COLO668 (cell line): ENCODE results near the gene TTC7B.

Experiments used
- DNase-seq: peaks from one replicate; lab custom pipeline; 2025; ENCODE audit not compliant: unreplicated experiment; lab: John Stamatoyannopoulos, UW

Gene TTC7B

DNA sequence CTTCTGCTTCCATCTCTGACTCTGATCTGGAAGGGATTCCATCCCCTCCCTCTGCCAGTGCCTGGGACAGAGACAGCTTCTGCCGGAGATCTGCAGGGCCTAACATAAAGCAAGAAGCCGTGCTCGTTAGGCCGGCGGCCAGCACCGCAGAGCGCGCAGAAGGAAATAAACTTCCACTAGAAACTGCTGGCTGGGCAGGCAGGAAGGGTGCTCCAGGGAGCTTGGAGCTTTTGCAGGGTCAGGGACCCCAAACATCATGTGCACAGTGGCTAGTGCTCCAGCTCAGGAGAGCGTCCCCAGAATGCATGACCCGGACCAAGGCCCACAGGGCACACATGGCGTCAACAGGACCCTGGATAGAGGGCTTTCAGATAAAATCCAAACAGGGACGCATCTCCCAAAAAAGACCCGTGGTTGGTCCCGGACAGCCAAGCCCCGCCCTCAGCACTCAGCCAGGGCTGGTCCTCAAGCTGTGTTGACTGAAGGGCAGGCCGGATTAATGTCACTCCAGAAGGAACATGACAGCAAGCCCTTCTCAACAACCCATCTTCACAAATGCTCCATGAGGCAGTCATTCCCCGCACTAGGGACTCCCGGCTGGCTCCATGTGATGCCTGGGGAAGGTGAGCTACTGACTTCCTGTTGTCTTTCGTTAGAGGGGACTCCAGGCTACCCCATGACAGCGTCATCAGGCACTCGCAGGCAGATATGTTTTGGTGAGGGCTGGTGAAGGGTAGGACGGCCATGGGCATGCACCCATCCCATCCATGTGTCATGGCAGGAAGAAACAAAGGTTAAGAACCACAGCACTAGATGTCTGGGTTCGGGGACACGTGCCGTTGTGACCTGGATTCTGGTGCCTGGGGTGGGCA lies 297.9 kb downstream of the TTC7B start:
- DNase-seq, result no peak

DNA sequence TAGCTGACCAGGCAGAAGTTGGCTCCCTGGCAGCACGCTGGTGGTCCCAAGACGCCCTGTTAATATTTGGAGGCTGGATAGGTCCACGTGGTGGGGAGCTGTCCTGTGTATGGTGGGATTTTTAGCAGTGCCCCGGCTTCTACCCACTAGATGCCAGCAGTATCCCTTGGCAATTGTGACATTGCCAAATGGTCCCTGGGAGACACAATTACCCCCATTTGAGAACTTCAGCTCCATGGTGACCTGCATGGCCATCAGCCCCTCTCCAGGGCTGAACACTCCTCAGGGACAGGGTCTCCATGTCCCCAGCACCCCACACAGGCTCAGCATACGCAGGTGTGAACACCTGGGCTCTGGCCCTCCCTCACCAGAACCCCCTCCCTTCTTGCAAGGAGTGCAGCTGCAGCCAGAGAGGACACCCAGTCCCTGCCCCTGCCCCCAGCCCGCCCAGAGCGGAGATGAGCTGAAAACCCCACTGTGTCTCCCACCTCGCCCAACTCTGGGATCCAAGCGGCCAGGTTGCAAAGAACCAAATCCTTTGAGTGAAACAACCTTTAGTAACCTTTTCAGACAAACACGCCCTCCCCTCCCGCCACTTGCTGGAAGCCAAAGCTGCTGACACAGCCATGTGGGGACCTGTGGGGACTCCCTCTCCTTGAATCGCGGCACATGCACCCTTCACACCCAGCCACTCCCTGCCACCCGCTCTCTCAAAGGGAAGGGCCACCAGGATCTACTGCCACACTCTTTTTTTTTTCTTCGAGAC lies 299.0 kb downstream of the TTC7B start:
- DNase-seq, result peak; percentile 20

DNA sequence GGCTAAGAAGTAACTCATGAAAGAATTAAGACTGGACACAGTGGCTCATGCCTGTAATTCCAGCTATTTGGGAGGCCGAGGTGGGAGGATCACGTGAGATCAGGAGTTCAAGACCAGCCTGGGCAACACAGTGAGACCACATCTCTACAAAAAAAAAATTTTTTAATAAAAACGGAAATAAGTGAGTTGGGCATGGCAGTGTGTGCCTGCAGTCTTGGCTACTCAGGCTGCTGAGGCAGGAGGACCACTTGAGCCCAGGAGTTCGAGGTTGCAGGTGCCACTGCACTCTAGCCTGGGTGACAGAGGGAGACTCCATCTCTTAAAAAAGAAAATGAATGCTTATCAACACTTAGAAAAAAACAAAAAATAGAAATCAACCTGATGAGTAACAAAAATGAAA lies 301.7 kb downstream of the TTC7B start:
- no peak for DNase-seq

DNA sequence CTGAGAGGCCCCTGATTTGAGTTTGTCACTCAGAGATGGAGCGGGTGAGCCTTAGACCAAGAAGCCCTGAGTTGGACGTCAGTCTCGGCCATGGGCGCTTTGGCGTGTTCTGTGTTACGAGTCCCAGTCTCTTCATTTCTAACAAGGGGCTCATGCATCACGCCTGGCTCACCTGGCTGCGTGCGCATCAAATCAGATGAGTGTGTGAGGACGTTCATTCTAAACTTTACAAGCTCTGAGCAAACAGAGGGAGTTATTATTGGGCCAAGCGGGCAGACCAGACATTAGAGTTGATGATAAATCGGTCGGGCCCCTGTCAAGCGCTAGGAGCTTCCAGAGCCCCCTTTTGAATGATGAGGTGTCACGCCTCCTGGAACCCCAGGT lies 302.2 kb downstream of the TTC7B start:
- peak; percentile 82 for DNase-seq

DNA sequence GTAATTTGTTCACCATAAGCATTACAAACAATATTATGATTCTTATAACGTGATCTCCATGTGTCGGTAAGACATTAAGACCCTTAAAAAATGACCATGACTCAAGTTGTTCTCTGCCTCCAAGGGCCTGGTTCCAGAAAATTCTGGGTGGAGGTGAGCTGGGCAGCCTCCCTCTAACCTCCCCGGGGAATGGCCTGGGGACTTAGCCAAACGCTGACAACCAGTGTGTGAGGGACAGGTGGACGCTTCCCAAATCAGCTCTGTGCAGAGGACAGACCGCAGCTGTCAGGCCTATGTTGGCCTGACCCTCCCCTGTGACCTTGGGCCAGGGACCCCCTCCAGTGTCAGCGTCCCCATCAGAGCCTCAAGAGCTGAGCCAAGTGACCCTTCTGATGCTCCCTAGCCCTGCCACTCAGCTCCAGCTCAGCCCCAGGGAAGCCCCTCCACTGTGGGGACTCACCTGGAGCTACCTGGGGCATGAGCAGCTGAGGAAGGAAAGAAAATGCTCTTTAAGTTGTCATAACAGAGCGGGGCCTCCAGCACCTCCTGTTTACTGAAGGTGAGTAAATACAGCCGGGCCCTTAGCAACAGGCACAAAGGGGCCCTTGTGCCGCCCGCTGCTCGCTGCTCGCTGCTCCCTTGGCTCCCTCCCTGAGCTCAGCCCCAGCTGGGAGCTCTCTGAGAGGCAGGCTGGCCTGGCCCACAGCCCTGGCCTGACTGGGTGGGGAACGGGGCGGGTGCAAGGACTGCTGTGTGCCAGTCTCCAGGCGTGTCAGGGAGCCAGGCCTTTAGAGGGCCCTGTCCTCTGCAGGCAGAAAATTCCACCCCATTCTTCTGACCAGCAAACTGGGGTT lies 302.8 kb downstream of the TTC7B start:
- DNase-seq, result peak; percentile 98

DNA sequence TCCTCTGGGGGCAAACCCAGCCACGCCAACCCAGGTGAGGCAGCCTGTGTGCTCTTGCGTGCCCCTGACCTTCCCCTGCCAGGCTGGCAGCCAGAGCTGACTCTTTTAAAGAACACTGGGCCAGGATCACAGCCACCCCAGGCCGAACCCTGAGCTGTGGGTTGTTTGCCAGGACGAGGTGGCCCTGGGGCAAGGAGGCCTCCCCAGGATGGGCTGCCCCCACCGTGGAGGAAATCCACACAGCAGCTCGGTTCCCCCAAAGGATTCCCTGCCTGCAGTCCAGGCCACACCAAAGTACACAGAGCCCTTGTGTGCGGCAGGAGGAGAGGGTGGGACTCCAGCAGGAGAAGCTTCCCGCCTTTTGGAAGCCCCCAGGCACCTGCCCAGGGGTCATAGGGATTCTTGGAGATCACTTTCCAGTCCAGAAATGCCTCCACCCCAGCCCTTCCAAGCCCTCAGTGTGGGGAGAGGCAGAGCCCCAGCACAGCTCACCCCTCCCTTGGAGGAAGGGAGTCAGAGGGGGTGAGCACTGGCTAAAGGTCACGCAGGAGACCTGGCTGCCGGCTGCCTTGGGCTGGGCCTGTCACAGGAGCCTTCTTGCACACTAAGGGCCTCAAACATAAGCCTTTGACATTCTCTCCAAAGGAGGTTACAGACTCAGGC lies 303.8 kb downstream of the TTC7B start:
- DNase-seq, result peak; percentile 63

DNA sequence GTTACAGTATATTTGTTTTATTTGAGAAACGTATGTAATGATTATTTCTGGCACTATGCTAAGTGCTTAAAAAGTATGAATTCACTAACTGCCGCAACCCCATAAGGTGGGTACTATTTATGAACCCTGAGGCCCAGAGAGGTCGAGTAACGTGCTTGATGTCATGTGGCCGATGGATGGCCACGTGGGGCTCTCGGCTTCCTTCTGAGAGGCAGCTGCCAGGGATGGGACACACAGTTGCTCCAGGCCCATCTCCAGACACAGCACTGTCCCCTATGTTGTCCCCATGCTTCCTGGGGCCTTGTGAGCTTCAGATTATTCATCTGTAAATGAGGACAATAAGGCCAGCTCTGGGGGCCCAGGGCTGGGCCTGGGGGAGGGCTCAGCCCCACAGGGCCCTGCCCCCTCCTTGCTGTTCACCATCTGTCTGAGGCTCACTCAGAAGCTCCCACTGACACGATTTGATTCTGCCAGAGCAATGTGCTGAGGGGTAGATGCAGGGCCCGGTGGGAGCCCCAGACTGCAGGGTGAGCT lies 304.4 kb downstream of the TTC7B start:
- no peak for DNase-seq

DNA sequence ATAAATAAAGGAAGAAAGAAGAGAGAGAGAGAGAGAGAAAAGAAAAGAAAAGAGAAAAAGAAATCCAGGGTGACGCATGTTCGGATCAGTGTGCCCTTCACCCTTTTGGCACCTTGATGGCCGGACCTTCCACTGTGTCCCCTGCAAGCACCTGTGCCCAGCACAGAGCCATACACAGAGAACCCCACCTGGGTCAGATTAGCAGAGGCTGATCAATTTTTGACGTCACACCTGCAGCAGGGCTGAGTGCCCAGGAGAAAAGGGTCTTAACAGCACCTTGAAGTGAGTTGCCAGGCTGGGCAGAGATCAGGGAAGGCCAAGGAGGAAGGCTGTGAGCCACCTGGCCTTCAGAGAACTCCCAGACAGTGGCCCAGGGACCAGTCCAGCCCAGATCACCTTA lies 305.0 kb downstream of the TTC7B start:
- DNase-seq, result no peak

DNA sequence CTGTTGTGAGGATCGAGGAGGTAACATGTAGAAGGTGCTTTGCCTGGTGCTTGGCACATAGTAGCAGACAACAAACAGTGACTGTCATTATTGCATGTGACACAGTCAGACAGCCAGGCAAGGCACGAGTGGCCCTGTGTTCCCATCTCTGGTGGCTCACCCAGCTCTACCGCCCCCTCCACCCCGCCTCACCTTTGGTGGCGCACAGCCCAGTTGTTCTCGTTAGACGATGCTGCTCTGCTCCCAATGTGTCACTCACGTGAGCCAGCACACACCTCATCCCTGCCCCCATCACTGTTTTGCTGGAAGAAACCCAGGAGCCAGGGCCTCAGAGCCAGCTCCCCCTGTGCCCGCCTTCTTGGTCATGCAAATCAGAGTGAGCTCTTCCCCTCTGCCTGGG lies 306.1 kb downstream of the TTC7B start:
- DNase-seq, result peak; percentile 34

DNA sequence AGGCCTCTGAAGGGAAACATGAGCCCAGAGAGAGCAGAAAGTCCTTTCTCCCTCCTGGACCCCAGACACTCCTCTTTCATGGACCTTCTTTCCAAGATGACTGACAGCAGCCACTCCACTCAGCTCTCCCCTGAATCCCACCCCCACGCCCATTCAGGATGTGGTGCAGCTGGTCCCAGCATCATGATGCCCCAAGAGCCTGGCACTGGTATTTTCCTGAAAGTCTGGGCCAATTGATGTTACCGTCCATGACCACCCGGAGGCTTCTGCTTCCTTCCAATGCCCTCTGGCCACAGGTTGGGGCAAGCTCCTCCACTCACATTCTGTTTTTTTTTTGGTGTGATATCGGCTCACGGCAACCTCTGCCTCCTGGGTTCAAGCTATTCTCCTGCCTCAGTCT lies 306.8 kb downstream of the TTC7B start:
- DNase-seq, result no peak

DNA sequence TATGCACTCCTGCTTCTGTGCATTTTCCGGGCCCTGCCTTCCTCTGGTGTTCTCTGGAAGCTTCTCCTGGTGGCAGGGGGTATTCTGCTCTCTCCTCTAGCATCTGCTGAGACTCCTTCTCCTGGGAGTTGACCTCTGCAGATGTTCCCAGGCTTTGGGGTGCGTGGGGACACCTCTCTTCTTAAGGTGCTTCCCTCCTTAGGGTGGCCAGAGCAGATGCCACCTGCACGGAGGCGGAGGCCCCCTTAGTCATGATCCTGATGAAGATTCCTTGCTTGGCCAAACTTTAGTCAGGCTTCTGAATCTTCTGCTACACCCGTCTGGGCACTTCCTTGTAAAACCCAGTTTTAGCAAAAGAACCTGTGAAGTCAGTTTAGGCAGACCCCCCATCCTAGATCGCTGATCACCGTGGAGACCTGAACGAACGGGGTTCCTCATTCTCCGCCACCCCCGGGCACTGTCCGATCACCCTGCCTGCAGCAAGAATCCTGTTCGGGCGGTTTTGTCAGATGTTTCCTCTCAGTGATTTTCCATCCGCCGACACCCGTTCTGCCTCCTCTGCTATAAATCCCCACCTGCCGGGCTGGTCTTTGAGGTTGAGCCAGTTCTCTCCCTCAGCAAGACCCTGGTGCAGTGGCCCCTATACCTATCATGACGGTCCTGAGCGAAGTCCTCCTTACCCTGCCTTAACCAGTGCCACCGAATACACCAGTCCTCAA lies 307.5 kb downstream of the TTC7B start:
- DNase-seq, result peak; percentile 55

DNA sequence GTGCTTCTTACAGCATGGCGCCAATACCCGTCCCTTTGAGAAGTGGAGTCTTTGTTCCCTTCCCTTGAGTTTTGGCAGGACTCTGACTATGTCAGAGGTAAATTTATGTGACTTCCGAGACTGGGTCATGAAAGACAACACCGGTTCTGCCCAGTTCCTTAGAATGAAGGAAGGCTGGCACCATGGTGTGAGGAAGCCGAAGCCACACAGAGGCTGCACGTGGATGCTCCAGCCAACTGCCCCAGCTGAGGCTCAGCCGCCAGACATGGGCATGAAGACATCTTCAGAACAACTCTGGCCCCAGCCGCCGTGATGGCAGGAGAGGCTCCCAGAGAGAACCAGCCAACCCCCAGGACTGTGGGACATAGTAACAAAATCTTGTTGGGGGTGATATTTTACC lies 308.2 kb downstream of the TTC7B start:
- no peak for DNase-seq

DNA sequence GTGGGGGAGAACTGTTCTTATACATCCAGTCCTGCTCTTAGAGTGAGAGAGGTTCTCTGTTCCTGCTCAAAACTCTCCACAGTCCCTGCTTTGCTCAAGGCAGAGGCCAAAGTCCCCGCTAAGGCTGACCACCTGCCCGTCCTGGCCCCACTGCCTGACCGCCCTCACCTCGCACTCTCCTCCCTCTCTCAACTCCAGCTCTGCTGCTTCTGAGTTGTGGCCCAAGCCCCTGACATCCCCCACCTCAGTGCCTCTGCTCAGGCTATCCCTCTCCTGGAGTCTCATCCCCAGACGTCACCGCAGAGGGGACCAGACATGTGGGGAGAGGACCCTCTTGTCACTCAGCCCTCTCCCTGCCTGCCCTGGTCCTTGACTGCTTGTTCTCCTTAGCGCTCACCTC lies 308.8 kb downstream of the TTC7B start:
- DNase-seq, result no peak

DNA sequence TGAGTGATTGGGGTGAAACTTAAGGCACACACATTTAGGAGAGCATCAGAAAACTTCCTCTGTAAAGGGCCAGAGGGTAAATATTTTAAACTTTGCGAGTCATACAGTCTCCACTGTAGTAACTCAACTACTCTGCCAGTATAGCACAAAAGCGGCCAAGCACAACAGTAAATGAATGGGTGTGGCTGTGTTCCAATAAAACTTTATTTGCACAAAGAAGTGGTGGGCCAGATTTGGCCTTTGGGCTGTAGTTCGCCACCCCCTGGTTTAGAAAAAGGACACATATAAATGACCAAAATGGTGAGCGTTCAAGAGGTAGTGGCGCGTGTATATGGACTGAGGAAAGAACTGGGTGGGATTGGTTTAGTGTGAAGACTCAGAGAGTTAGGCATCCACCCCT lies 309.5 kb downstream of the TTC7B start:
- no peak for DNase-seq

DNA sequence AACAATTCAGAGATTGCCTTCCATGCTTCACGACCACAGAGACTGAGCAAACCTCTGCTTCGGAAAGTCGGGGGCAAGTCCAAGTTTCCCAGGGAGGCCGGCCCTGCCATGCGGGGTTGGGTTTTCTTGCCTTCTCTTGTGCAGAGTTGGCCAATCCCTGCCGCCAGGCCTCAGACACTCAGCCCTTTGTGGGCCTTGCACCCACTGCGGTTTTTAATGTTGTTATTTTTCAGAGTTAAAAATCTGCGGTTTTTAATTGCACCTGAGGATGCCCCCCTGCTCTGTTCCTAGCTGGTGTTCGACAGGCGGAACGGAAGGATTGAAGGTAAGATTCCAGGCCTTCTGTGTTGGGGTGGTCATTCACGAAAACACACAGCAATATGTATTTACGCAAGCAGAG lies 310.7 kb downstream of the TTC7B start:
- DNase-seq, result no peak

DNA sequence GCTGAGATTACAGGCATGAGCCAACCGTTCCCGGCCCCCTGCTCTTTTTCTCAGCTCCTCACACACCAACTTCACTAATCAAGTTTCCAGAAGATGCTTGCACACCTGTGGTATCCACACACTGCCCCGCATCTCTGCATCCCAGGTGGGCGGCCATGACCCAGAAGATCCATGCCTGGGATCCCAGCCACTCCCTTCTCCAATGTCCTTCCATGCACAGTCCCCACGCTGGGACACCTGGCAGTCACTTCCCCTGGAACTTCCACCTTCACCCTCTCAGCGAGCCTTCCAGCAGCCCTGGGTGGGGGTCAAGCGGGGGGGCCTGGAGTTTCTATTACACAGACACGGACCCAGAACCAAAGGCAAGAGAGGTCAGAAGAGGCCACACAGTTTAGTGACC lies 311.6 kb downstream of the TTC7B start:
- no peak for DNase-seq

DNA sequence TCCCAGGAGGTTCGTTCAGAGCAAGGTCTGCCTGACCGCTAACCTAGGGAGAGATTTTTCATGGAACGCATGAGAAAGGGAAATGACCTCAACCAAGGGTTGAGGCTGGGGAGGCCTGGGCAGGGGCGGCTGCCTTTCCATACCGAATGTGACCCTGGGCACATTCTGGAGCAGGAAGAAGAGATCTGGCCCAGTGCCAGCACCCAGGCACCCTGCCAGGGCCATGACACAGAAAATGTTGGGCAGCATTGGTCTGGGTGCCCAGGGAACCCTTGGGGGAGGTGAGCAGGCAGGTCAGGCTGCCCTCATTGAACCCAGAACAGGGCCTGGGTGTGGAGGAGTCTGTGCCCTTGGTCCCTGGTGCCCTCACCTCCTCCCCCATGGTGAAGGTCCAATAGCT lies 312.6 kb downstream of the TTC7B start:
- DNase-seq, result peak; percentile 73

DNA sequence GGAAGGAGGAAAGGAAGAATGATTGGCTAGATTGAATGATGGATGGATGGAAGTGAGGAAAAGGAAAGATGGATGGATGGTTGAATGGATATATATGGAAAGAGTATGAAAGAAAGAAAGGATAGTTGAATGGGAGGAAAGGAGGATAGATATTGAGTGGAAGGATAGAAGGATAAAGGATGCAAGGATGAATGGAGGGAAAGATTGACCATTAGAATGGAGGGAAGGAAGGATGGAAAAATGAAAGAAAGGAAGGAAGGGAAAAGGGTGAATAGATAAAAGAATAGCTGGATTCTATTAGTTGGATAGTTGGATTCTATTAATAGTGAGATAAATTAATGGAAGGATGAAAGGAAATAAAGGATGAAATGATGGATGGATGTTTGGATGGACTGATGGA lies 313.5 kb downstream of the TTC7B start:
- DNase-seq, result no peak

DNA sequence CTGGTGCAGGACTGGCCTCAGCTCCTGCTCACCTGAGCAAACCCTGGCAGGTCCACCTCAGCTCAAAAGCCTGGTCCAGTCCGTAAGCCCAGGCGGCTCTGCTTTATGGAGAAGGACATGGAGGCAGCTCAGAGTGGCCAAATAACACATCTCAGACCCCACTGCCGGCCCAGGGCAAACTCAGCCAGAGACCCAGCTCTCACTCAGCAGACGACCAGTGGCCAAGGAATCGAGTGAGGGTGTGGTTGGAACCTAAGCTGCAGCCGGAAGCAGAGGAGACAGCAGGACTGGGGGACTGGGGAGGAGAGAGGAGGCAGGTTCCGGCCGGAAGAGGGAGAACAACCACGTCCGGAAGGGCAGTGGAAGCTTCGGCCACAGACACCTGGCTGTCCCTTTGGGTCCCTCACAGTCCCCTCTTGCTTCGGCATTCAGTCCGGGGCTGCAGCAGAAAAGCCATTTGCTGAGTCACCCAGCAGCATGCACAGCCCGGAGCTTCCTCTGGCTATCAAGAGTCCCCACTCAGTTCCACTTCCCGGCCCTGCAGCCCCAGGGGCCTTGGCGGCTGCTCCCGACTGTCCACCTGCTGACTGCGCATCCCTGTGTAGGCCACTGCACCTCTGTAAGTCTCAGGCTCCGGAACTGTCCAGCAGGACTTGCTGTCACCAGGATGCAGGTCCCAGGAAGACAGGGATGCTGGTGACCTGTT lies 315.4 kb downstream of the TTC7B start:
- DNase-seq, result no peak
